PC-9 (cell line): Measurements from ENCODE around the gene SPATA31D4.
"Not testable (repeated sequence)": the region's sequence is repeated elsewhere in the genome, so short reads cannot be mapped to it uniquely, and the experiment has no call there.

Experiments
- EZH2 ChIP-seq: fragments of 200-600 bp; sonication (generic); IDR thresholded peaks from 2 replicates; pipeline ENCODE4 v1.8.0; 2017; ENCODE audit warnings: antibody characterized with exemption, low read depth
- TF ChIP-seq, protein P1 (sequence below): fragments of 200-600 bp; sonication (generic); conservative IDR thresholded peaks from 2 replicates; pipeline ENCODE4 v1.6.1; 2017; ENCODE audit warnings: mixed run types, antibody characterized with exemption, mild to moderate bottlenecking, moderate library complexity

GRCh38 chr9:81943393-81943792 lies 15.2 kb downstream of the SPATA31D4 start, which contains the start of gene SPATA31D3:
- TF ChIP-seq, protein P1, sequence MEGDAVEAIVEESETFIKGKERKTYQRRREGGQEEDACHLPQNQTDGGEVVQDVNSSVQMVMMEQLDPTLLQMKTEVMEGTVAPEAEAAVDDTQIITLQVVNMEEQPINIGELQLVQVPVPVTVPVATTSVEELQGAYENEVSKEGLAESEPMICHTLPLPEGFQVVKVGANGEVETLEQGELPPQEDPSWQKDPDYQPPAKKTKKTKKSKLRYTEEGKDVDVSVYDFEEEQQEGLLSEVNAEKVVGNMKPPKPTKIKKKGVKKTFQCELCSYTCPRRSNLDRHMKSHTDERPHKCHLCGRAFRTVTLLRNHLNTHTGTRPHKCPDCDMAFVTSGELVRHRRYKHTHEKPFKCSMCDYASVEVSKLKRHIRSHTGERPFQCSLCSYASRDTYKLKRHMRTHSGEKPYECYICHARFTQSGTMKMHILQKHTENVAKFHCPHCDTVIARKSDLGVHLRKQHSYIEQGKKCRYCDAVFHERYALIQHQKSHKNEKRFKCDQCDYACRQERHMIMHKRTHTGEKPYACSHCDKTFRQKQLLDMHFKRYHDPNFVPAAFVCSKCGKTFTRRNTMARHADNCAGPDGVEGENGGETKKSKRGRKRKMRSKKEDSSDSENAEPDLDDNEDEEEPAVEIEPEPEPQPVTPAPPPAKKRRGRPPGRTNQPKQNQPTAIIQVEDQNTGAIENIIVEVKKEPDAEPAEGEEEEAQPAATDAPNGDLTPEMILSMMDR = not testable (repeated sequence)
- not testable (repeated sequence) for TF ChIP-seq EZH2
